Endothelial cell (in vitro differentiated cells): Measurements from ENCODE around the gene EPS8L3. TPM values are rescaled to one million over a fixed set of nuclear protein-coding genes. Genes with fewer than 3 reads are reported as not detected.

Source experiments
- DNase-seq: peaks from one replicate; pipeline ENCODE4 v3.0.0; 2021; ENCODE audit warnings: low spot score
- H3K27ac Mint-ChIP-seq: one replicate; pipeline ENCODE4 v1.8.0; 2021; ENCODE audit warnings: mixed read lengths, inconsistent platforms; ENCODE audit not compliant: unreplicated experiment
- H3K27me3 Mint-ChIP-seq: one replicate; pipeline ENCODE4 v1.8.0; 2021; ENCODE audit warnings: mild to moderate bottlenecking, moderate library complexity, mixed read lengths, inconsistent platforms; ENCODE audit not compliant: unreplicated experiment
- H3K36me3 Mint-ChIP-seq: one replicate; pipeline ENCODE4 v1.8.0; 2021; ENCODE audit warnings: mild to moderate bottlenecking, low read depth, mixed read lengths, inconsistent platforms; ENCODE audit not compliant: unreplicated experiment
- H3K4me1 Mint-ChIP-seq: one replicate; pipeline ENCODE4 v1.8.0; 2021; ENCODE audit warnings: mild to moderate bottlenecking, mixed read lengths, inconsistent platforms; ENCODE audit not compliant: unreplicated experiment
- H3K4me3 Mint-ChIP-seq: one replicate; pipeline ENCODE4 v1.8.0; 2021; ENCODE audit warnings: mild to moderate bottlenecking, mixed read lengths, inconsistent platforms; ENCODE audit not compliant: unreplicated experiment
- H3K9me3 Mint-ChIP-seq: one replicate; pipeline ENCODE4 v1.8.0; 2021; ENCODE audit warnings: mixed read lengths, inconsistent platforms; ENCODE audit not compliant: unreplicated experiment
- CTCF ChIP-seq: fragments of 200-600 bp; sonication (generic); IDR thresholded peaks from one replicate; pipeline ENCODE4 v1.5.0; 2021; ENCODE audit warnings: antibody characterized with exemption; ENCODE audit not compliant: unreplicated experiment
- total RNA-seq: library from RNA; stranded (reverse); fragmentation: NEBNext Ultra II Directional; extraction: Animal tissue kit (Norgen Biotek cat#: 25700); gene quantifications from one replicate; pipeline ENCODE4 v1.2.1, GENCODE V29; 2021; ENCODE audit not compliant: unreplicated experiment

Gene EPS8L3
- total RNA-seq, 1 donor from 2014 or later = not detected

GRCh38 chr1:109807402-109807801 is 43.7 kb upstream of the EPS8L3 start:
- Mint-ChIP-seq H3K4me1 (peaks cover 5% of the 10 kb centered on the region), H3K9me3 (no peaks in the 10 kb centered on the region), H3K4me3 (no peak overlapping the region), H3K36me3 (no peaks in the 10 kb centered on the region), H3K27me3 (peaks cover 7% of the 10 kb centered on the region), H3K27ac (no peak overlapping the region)
- no peak for TF ChIP-seq CTCF
- no peak for DNase-seq

- TF ChIP-seq CTCF = no peak
- no peak overlapping the region for H3K4me3 Mint-ChIP-seq
- peaks cover 8% of the 10 kb centered on the region for H3K27me3 Mint-ChIP-seq
- H3K36me3 Mint-ChIP-seq = no peaks in the 10 kb centered on the region
- DNase-seq = no peak
- no peak overlapping the region for H3K27ac Mint-ChIP-seq
- no peaks in the 10 kb centered on the region for H3K9me3 Mint-ChIP-seq
- H3K4me1 Mint-ChIP-seq = peaks cover 5% of the 10 kb centered on the region
Measured at GRCh38 chr1:109806733-109807400, 43.1 kb upstream of the EPS8L3 start.

DNA sequence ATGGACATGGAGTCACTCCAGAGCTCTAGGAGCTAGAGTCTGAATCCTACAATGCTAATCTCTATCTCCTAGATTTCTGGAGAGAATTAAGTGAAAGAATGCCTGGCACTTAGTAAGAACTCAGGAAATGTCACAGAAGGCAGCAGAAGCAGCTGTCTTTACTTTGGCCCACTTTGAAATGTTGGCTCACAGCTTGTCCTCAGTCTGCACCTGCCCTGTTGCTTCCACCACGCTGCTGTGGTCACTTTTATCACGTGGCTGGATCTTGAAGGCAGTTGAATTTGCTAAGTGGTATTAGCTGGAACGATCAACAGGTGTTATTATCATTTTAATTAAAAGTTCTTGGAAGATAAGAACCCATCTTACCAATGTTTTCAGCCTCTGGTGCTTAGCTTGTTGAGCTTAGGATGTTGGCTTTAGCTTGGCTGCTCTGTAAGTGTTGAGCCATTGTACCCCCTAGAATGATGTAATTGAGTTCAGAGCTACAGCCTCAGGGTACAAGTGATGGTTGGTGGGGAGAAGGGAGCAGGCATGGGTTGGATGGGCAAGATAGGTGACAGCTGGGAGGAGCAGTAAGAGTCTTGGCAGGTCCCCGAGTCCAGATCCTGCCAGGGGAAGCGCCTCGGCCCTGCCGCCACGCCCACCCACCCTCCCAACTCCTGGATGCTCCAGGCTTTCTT is 41.9 kb upstream of the EPS8L3 start:
- no peaks in the 10 kb centered on the region for H3K9me3 Mint-ChIP-seq
- H3K4me3 Mint-ChIP-seq = no peak overlapping the region
- peaks cover 8% of the 10 kb centered on the region for H3K27me3 Mint-ChIP-seq
- no peak for TF ChIP-seq CTCF
- no peak overlapping the region for H3K27ac Mint-ChIP-seq
- peaks cover 5% of the 10 kb centered on the region for H3K4me1 Mint-ChIP-seq
- H3K36me3 Mint-ChIP-seq = no peaks in the 10 kb centered on the region
- DNase-seq = no peak

GRCh38 chr1:109804660-109805059 is 40.9 kb upstream of the EPS8L3 start:
- peak overlapping the region; percentile 70 for H3K27ac Mint-ChIP-seq

More at GRCh38 chr1:109804660-109805059, 40.9 kb upstream of the EPS8L3 start:
- DNase-seq = no peak
- Mint-ChIP-seq H3K27me3 (peaks cover 8% of the 10 kb centered on the region), H3K4me1 (peaks cover 5% of the 10 kb centered on the region), H3K4me3 (no peak overlapping the region), H3K36me3 (no peaks in the 10 kb centered on the region), H3K9me3 (no peaks in the 10 kb centered on the region)
- no peak for TF ChIP-seq CTCF
